Smooth muscle cell (in vitro differentiated cells): ENCODE results near the gene SPNS2. TPM values are rescaled to one million over a fixed set of nuclear protein-coding genes. Genes with fewer than 3 reads are reported as not detected.

Experiments
- DNase-seq: peaks from one replicate; lab custom pipeline; 2025; ENCODE audit not compliant: unreplicated experiment; lab: John Stamatoyannopoulos, UW
- H2AFZ ChIP-seq: fragments of 200-600 bp; sonication (generic); 2 replicates; pipeline ENCODE4 v1.6.0; 2016; ENCODE audit warnings: antibody characterized with exemption, low read depth, mild to moderate bottlenecking
- H3F3A ChIP-seq: fragments of 200-600 bp; sonication (generic); 2 replicates; pipeline ENCODE4 v1.6.0; 2017; ENCODE audit warnings: antibody characterized with exemption, low read depth
- H3K27ac ChIP-seq: fragments of 200-600 bp; sonication (generic); 2 replicates; pipeline ENCODE4 v1.5.1; 2016; ENCODE audit warnings: low read depth, mild to moderate bottlenecking
- H3K27me3 ChIP-seq: fragments of 200-600 bp; sonication (generic); 2 replicates; pipeline ENCODE4 v1.6.1; 2016; ENCODE audit warnings: low read depth, mild to moderate bottlenecking
- H3K36me3 ChIP-seq: fragments of 200-600 bp; sonication (generic); 2 replicates; pipeline ENCODE4 v1.5.1; 2016; ENCODE audit warnings: low read depth
- H3K4me1 ChIP-seq: fragments of 200-600 bp; sonication (generic); 2 replicates; pipeline ENCODE4 v1.5.1; 2016; ENCODE audit warnings: low read depth
- H3K4me2 ChIP-seq: fragments of 200-600 bp; sonication (generic); 2 replicates; pipeline ENCODE4 v1.6.0; 2016; ENCODE audit warnings: mild to moderate bottlenecking
- H3K4me3 ChIP-seq: fragments of 200-600 bp; sonication (generic); 2 replicates; pipeline ENCODE4 v1.5.1; 2016; ENCODE audit warnings: mild to moderate bottlenecking
- H3K79me2 ChIP-seq: fragments of 200-600 bp; sonication (generic); 2 replicates; pipeline ENCODE4 v1.6.0; 2016; ENCODE audit warnings: low read depth, mild to moderate bottlenecking
- H3K9ac ChIP-seq: fragments of 200-600 bp; sonication (generic); 2 replicates; pipeline ENCODE4 v1.6.0; 2016; ENCODE audit warnings: low read depth
- H3K9me3 ChIP-seq: fragments of 200-600 bp; sonication (generic); replicated peaks from 2 replicates; pipeline ENCODE4 v1.5.1; 2016; ENCODE audit warnings: low read depth
- H4K20me1 ChIP-seq: fragments of 200-600 bp; sonication (generic); 2 replicates; pipeline ENCODE4 v1.6.0; 2016; ENCODE audit warnings: low read depth
- CTCF ChIP-seq: fragments of 200-600 bp; sonication (generic); IDR thresholded peaks from 2 replicates; pipeline ENCODE4 v1.5.1; 2017; ENCODE audit warnings: borderline replicate concordance, mild to moderate bottlenecking, antibody characterized with exemption; ENCODE audit not compliant: insufficient read depth, poor library complexity, severe bottlenecking
- WGBS: methylation state at CpG from one replicate; pipeline ENCODE4 v1.1.7; 2016; ENCODE audit warnings: low lambda C conversion rate; 5-methylcytosine and 5-hydroxymethylcytosine counted together
- polyA plus RNA-seq: library from polyadenylated mRNA; unstranded; fragments of >200 nt; fragmentation: Nextera tagmentation; extraction: Ambion mirVana; gene quantifications from 2 replicates; pipeline ENCODE4 v1.2.1, GENCODE V29; 2016
- total RNA-seq: library from RNA; depleted of rRNA; stranded (reverse); fragments of >200 nt; gene quantifications from 2 replicates; pipeline ENCODE4 v1.2.3, GENCODE V29; 2014

Gene SPNS2
- total and polyA plus RNA-seq, 2 experiments from 2014 or later: 5.1 to 16.5 TPM

GRCh38 chr17:4538236-4539002 is 39.7 kb downstream of the SPNS2 start:
- DNase-seq: no peak
- Histone ChIP-seq H3K9me3 (no peaks in the 10 kb centered on the region), H3K27ac (no peak overlapping the region), H3K27me3 (no peaks in the 10 kb centered on the region), H3K9ac (no peak overlapping the region), H3F3A (no peaks in the 10 kb centered on the region), H3K4me2 (no peak overlapping the region), H3K4me3 (no peak overlapping the region), H4K20me1 (peaks cover 3% of the 10 kb centered on the region), H3K79me2 (no peaks in the 10 kb centered on the region), H2AFZ (no peak overlapping the region), H3K4me1 (peaks cover 4% of the 10 kb centered on the region), H3K36me3 (no peaks in the 10 kb centered on the region)
- TF ChIP-seq CTCF: no peak
- 98% methylated on average over 11 of the region's 13 CpGs for WGBS

DNA sequence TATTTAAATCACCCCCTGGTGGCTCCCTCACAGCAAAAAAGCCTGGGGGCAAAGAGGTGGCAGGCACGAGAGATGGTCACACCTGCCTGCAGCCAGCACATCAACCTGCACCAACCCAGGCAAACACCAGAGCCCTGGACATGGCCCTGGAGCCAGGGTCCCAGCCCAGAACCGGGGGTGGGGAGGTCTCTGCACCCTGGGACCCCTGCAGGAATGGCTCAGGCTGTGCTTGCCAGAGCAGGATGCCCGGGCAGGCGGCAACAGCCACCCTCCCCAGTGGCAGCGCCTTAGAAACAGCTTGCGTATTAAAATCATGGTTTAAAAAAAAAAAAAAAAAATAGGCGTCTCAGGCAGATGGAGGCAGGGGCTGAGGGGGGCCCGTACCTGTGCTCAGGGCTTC is 40.3 kb downstream of the SPNS2 start:
- Histone ChIP-seq H3K27me3 (no peaks in the 10 kb centered on the region), H3K9ac (no peak overlapping the region), H3F3A (no peaks in the 10 kb centered on the region), H3K79me2 (no peaks in the 10 kb centered on the region), H4K20me1 (peaks cover 3% of the 10 kb centered on the region), H3K4me3 (no peak overlapping the region), H2AFZ (no peak overlapping the region), H3K4me1 (peaks cover 4% of the 10 kb centered on the region), H3K36me3 (no peaks in the 10 kb centered on the region), H3K27ac (no peak overlapping the region), H3K4me2 (no peak overlapping the region), H3K9me3 (no peaks in the 10 kb centered on the region)
- no peak for DNase-seq
- no peak for TF ChIP-seq CTCF
- WGBS: 92% methylated on average over 8 of the region's 8 CpGs

DNA sequence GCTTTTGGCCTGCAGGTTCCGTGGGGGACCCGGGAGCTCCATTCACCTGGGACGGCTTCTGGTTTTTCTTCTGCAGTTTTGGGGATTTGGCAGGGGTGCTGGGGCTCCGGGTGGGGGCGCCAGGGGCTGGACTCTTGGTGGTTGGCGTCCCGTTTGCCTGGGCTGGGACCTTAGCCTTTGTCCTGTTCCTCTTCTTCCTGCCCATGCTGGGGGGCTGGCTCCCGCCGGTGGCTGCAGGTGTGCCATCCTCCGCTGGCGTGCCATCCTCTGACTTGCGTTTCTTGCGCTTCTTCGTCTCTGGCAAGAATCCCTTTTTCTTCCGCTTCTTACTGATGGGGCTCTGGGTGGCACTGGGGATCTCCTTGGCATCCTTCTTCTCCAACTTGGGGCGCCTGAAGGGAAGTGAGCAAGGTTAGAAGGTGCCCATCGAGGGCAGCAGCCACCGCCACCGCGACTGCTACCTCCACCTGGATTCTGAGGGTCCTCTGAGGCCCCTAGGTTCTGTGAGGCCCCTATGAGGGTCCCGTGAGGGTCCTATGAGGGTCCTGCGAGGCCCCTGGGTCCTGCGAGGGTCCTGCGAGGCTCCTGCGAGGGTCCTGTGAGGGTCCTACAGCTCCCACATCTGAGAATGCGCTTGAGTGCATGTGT is 41.0 kb downstream of the SPNS2 start:
- H3K4me1 ChIP-seq: peaks cover 4% of the 10 kb centered on the region
- H2AFZ ChIP-seq: no peak overlapping the region
- no peaks in the 10 kb centered on the region for H3K9me3 ChIP-seq
- H4K20me1 ChIP-seq: peaks cover 3% of the 10 kb centered on the region
- WGBS: 94% methylated on average over 26 of the region's 26 CpGs
- H3K27me3 ChIP-seq: no peaks in the 10 kb centered on the region
- H3K36me3 ChIP-seq: no peaks in the 10 kb centered on the region
- no peak for DNase-seq
- TF ChIP-seq CTCF: no peak
- no peaks in the 10 kb centered on the region for H3K79me2 ChIP-seq
- H3F3A ChIP-seq: no peaks in the 10 kb centered on the region
- no peak overlapping the region for H3K27ac ChIP-seq
- H3K4me3 ChIP-seq: no peak overlapping the region
- no peak overlapping the region for H3K4me2 ChIP-seq
- H3K9ac ChIP-seq: no peak overlapping the region

DNA sequence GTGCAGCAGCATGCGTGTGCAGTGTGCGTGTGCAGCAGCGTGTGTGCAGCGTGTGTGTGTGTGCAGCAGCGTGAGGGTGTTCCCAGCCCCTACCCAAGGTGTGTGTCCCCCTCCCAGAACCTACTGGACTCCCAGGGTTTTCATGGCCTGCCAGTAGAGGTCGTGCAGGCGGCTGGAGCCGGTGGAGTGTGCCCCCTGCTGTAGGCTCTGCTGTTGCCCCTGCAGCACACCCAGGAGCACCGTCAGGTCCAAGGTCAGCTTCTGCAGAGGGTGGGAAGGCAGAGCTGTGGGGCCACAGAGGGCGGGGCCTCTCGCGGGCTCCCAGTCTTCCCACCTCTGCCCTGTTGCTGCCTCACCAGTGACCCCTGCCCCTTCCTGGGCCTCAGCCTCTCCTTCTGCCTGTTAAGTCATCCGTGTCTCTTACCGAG is 41.6 kb downstream of the SPNS2 start:
- TF ChIP-seq CTCF: no peak
- no peak overlapping the region for H3K27ac ChIP-seq
- no peak overlapping the region for H3K4me2 ChIP-seq
- H3K4me1 ChIP-seq: peaks cover 4% of the 10 kb centered on the region
- no peak overlapping the region for H3K4me3 ChIP-seq
- no peak overlapping the region for H3K9ac ChIP-seq
- no peaks in the 10 kb centered on the region for H3K79me2 ChIP-seq
- no peaks in the 10 kb centered on the region for H3K27me3 ChIP-seq
- H4K20me1 ChIP-seq: peaks cover 3% of the 10 kb centered on the region
- no peak overlapping the region for H2AFZ ChIP-seq
- WGBS: 80% methylated on average over 12 of the region's 14 CpGs
- DNase-seq: no peak
- no peaks in the 10 kb centered on the region for H3K9me3 ChIP-seq
- H3F3A ChIP-seq: no peaks in the 10 kb centered on the region
- H3K36me3 ChIP-seq: no peaks in the 10 kb centered on the region
